Measurements from ENCODE around the gene KPTN.

The KPTN gene

DNA sequence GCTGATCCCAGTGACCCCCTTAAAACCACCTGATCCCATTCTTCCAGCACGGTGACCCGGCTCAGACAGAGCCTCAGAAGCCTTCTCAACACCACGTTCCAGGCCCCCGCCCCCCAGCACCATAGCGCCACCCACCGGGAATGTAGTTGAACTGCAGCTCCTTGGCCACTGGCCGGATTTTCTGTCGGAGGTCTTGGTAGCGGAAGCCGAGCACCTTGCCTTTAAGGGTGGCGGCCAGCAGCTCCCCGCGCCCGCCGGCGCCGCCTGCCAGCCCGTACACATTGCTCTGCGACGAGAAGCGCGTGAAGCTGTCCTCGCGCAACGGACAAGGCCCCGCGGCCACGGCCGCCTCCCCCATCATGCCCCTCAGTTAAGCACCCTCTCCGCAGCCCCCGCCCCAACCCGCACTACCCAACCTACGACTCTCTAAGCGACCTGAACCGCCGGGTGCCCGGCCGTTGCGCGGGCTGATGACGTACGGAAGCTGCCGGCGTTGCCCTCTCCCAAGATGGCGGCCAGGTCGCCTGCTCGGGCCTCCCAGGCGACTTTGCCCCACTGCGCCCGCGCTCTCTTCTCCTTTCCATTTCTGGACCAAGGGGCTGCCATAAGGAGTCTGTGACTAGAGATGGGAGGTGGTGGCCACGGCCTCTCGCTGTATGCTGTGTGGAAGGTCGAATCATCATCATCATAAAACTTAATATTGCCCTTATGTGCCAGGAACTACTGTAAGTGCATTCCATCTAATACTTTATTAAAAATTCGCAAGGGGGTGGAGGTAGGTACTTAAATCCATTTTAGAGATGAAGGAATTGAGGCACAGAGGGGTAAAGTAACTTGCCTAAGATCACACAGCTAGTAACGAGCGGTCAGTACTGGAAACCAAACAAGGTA, at the start of gene KPTN:
KPTN (minus strand) TSS at position 420 of the 891 bp plus-strand sequence; CDS start at position 361, 59 bp downstream.
- Histone ChIP-seq H3K9me3 (ENCODE audit: low read length) (no peaks in the 10 kb centered on the region), H3K36me3 (ENCODE audit: insufficient read depth, low read length) (peaks cover 25% of the 10 kb centered on the region), H3K9ac (ENCODE audit: low read length) (peak within 1 kb of the TSS; percentile 91), H3K4me1 (ENCODE audit: insufficient read depth, low read length) (peaks cover 8% of the 10 kb centered on the region), H3K4me3 (ENCODE audit: low read depth in 1 of 2, low read length in 2 of 2) (peak within 1 kb of the TSS; percentile 50 to 89), H3K27me3 (ENCODE audit: control insufficient read depth in 1 of 2, insufficient read depth in 2 of 2, low read length in 2 of 2) (no peaks in the 10 kb centered on the region), H3K27ac (ENCODE audit: low read depth, low read length) (peak within 1 kb of the TSS; percentile 70)

DNA sequence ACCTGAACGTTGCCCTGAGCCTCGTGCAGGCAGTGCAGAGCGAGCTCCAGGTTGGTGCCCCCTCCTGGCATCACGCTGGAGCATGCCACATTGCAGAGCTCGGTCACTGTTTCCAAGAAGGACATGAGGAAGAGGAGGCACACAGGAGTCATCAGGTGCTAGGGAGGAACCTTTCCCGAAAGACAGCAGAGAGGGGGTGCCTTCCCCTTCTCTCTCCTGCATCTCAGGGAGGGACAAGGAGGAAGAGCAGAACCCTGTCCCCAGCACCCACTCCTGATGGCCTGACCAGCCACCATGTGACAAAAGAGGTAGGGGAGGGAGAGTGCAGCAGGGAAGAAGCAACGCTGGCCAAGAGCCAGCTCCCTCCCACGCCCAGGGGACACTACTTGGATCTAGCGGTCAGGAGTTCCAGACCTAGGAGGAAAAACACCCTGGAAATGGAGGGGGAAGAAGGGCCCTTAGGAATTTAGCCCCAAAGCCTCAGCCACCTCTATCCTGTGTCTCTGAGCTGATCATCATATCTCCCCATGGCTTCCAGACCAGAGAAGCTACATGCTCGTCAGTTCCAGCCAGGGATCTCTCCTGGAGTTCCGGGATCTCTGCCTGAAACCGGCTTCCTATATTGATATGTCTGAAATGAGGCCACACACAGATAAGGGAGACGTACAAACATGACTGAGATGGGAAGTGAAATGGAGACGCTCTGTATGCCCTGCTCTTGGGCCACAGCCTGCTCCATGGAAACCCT, 47.8 kb upstream of the KPTN start:
- no peaks in the 10 kb centered on the region for H3K9me3 ChIP-seq (ENCODE audit: low read length)
- H3K27me3 ChIP-seq (ENCODE audit: control insufficient read depth in 1 of 2, insufficient read depth in 2 of 2, low read length in 2 of 2) = no peaks in the 10 kb centered on the region
- no peaks in the 10 kb centered on the region for H3K4me1 ChIP-seq (ENCODE audit: insufficient read depth, low read length)
- no peak overlapping the region for H3K27ac ChIP-seq (ENCODE audit: low read depth, low read length)
- H3K9ac ChIP-seq (ENCODE audit: low read length) = no peak overlapping the region
- no peaks in the 10 kb centered on the region for H3K36me3 ChIP-seq (ENCODE audit: insufficient read depth, low read length)
- no peak overlapping the region for H3K4me3 ChIP-seq (ENCODE audit: low read depth in 1 of 2, low read length in 2 of 2)

DNA sequence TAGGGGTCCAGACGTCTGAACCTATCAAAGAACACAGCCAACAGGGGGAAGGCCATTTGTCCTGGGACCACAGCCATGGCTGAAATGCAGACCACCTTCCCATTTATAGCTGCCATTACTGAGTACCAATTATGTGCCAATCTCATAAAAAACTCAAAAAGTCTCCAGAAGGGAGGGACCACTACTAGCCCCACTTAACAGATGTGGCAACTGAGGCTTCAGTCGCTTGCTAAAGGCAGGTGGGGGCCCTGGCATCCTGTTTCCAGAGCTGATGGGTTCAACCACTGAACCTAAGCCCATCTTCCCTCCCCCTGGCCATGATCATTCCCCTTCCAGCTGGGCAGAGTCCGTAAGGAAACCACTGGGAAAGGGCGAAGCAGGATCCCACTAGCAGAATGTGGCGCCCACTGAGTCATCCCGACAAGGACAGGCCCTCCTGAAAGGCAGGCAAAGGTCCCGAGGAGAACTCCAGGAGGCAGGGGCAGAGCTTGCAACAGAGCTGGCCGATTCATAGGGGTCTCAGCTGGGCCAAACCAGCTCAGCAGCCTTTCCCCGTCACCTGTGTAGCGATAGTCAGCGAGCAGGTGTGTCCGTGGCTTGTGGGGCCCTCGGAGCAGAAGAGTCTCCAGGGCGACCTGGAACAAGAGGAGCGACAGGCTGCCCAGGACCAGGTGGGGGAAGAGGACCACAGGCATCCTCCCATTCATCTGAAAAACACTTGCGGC, 45.2 kb upstream of the KPTN start:
- Histone ChIP-seq H3K36me3 (ENCODE audit: insufficient read depth, low read length) (no peaks in the 10 kb centered on the region), H3K4me3 (ENCODE audit: low read depth in 1 of 2, low read length in 2 of 2) (no peak overlapping the region), H3K27ac (ENCODE audit: low read depth, low read length) (no peak overlapping the region), H3K4me1 (ENCODE audit: insufficient read depth, low read length) (no peaks in the 10 kb centered on the region), H3K9me3 (ENCODE audit: low read length) (no peaks in the 10 kb centered on the region), H3K27me3 (ENCODE audit: control insufficient read depth in 1 of 2, insufficient read depth in 2 of 2, low read length in 2 of 2) (no peaks in the 10 kb centered on the region), H3K9ac (ENCODE audit: low read length) (no peak overlapping the region)

DNA sequence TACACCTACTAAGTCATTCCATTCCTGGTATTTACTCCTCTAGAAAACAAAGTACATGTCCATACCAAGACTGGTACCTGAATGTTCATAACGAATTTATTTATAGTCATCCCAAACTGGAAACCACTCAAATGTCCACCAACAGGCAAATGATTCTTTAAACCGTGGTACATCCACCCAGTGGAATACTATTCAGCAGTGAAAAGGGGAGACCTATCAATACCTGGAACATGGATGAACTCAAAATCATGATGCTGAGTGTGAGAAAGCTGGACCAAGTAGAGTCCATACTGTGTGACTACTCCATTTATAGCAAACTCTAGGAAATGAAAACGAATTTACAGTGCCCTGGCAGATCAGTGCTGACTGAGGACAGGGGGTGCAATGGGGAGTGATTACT, 42.8 kb upstream of the KPTN start:
- Histone ChIP-seq H3K4me1 (ENCODE audit: insufficient read depth, low read length) (peaks cover 7% of the 10 kb centered on the region), H3K27me3 (ENCODE audit: control insufficient read depth in 1 of 2, insufficient read depth in 2 of 2, low read length in 2 of 2) (no peaks in the 10 kb centered on the region), H3K4me3 (ENCODE audit: low read depth in 1 of 2, low read length in 2 of 2) (no peak overlapping the region), H3K9me3 (ENCODE audit: low read length) (no peaks in the 10 kb centered on the region), H3K27ac (ENCODE audit: low read depth, low read length) (no peak overlapping the region), H3K9ac (ENCODE audit: low read length) (no peak overlapping the region), H3K36me3 (ENCODE audit: insufficient read depth, low read length) (no peaks in the 10 kb centered on the region)

GRCh38 chr19:47523473-47523872, 39.5 kb upstream of the KPTN start:
- Histone ChIP-seq H3K4me1 (ENCODE audit: insufficient read depth, low read length) (peaks cover 9% of the 10 kb centered on the region), H3K9ac (ENCODE audit: low read length) (no peak overlapping the region), H3K4me3 (ENCODE audit: low read depth in 1 of 2, low read length in 2 of 2) (no peak overlapping the region), H3K36me3 (ENCODE audit: insufficient read depth, low read length) (no peaks in the 10 kb centered on the region), H3K27ac (ENCODE audit: low read depth, low read length) (no peak overlapping the region), H3K27me3 (ENCODE audit: control insufficient read depth in 1 of 2, insufficient read depth in 2 of 2, low read length in 2 of 2) (no peaks in the 10 kb centered on the region), H3K9me3 (ENCODE audit: low read length) (no peaks in the 10 kb centered on the region)

GRCh38 chr19:47521473-47522180, 37.6 kb upstream of the KPTN start:
- no peak overlapping the region for H3K9ac ChIP-seq (ENCODE audit: low read length)
- no peaks in the 10 kb centered on the region for H3K27me3 ChIP-seq (ENCODE audit: control insufficient read depth in 1 of 2, insufficient read depth in 2 of 2, low read length in 2 of 2)
- no peaks in the 10 kb centered on the region for H3K36me3 ChIP-seq (ENCODE audit: insufficient read depth, low read length)
- peak overlapping the region; percentile 56 for H3K27ac ChIP-seq (ENCODE audit: low read depth, low read length)
- H3K4me3 ChIP-seq (ENCODE audit: low read depth in 1 of 2, low read length in 2 of 2) = no peak overlapping the region
- peaks cover 9% of the 10 kb centered on the region for H3K4me1 ChIP-seq (ENCODE audit: insufficient read depth, low read length)
- no peaks in the 10 kb centered on the region for H3K9me3 ChIP-seq (ENCODE audit: low read length)

- H3K27me3 ChIP-seq (ENCODE audit: control insufficient read depth in 1 of 2, insufficient read depth in 2 of 2, low read length in 2 of 2) = no peaks in the 10 kb centered on the region
- no peaks in the 10 kb centered on the region for H3K9me3 ChIP-seq (ENCODE audit: low read length)
- H3K27ac ChIP-seq (ENCODE audit: low read depth, low read length) = no peak overlapping the region
- no peak overlapping the region for H3K9ac ChIP-seq (ENCODE audit: low read length)
- no peak overlapping the region for H3K4me3 ChIP-seq (ENCODE audit: low read depth in 1 of 2, low read length in 2 of 2)
- H3K4me1 ChIP-seq (ENCODE audit: insufficient read depth, low read length) = peaks cover 12% of the 10 kb centered on the region
- H3K36me3 ChIP-seq (ENCODE audit: insufficient read depth, low read length) = no peaks in the 10 kb centered on the region
These were observed 36.8 kb upstream of the KPTN start for GRCh38 chr19:47520839-47521238.

DNA sequence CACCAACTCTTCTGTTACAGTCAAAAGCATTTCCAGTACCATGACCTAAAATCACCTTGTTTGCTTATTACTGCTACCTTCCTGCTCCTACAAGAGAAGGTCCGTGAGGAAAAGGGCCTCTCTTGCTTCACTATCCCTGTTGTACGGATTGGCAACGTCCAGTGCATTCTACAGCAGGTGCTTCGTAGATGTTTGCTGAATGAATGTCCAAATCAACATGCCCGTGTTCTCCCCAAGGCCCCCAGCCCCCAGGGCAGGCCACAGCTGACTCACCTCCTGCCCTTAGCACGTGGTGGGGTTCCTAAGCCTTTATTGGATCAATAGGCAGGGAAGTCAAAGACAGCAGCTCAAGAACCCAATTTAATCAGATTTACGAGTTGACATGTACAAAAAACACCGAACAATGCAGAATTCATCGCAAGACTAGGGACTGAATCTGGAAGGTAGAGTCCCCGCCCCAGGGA, 36.4 kb upstream of the KPTN start:
- no peaks in the 10 kb centered on the region for H3K27me3 ChIP-seq (ENCODE audit: control insufficient read depth in 1 of 2, insufficient read depth in 2 of 2, low read length in 2 of 2)
- H3K4me1 ChIP-seq (ENCODE audit: insufficient read depth, low read length) = peaks cover 16% of the 10 kb centered on the region
- no peak overlapping the region for H3K27ac ChIP-seq (ENCODE audit: low read depth, low read length)
- H3K4me3 ChIP-seq (ENCODE audit: low read depth in 1 of 2, low read length in 2 of 2) = no peak overlapping the region
- H3K9me3 ChIP-seq (ENCODE audit: low read length) = no peaks in the 10 kb centered on the region
- no peaks in the 10 kb centered on the region for H3K36me3 ChIP-seq (ENCODE audit: insufficient read depth, low read length)
- H3K9ac ChIP-seq (ENCODE audit: low read length) = no peak overlapping the region

- no peaks in the 10 kb centered on the region for H3K9me3 ChIP-seq (ENCODE audit: low read length)
- no peaks in the 10 kb centered on the region for H3K36me3 ChIP-seq (ENCODE audit: insufficient read depth, low read length)
- H3K4me3 ChIP-seq (ENCODE audit: low read depth in 1 of 2, low read length in 2 of 2) = no peak overlapping the region
- H3K9ac ChIP-seq (ENCODE audit: low read length) = no peak overlapping the region
- H3K4me1 ChIP-seq (ENCODE audit: insufficient read depth, low read length) = peaks cover 16% of the 10 kb centered on the region
- H3K27me3 ChIP-seq (ENCODE audit: control insufficient read depth in 1 of 2, insufficient read depth in 2 of 2, low read length in 2 of 2) = no peaks in the 10 kb centered on the region
- H3K27ac ChIP-seq (ENCODE audit: low read depth, low read length) = no peak overlapping the region
These were observed 34.8 kb upstream of the KPTN start for GRCh38 chr19:47518854-47519253.

DNA sequence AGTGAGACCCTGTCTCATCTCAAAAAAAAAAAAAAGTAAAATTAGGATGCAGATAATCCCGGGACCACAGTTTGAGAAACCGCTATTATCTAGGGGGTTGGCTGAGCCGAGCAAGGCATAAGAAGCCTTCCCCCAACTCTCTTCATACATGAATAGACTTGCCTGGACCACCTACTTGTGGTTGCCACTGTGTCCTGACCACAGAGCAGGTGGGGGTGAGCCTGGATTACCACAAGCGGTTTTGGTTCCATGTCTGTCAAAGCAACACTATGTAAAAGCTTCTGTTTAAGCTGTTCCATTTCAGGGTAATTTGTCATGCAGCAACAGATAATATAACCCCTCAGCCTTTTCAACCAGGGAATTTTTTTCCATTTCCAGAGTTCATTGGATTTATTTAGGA, 34.1 kb upstream of the KPTN start:
- Histone ChIP-seq H3K9me3 (ENCODE audit: low read length) (no peaks in the 10 kb centered on the region), H3K4me3 (ENCODE audit: low read depth in 1 of 2, low read length in 2 of 2) (no peak overlapping the region), H3K36me3 (ENCODE audit: insufficient read depth, low read length) (no peaks in the 10 kb centered on the region), H3K27me3 (ENCODE audit: control insufficient read depth in 1 of 2, insufficient read depth in 2 of 2, low read length in 2 of 2) (no peaks in the 10 kb centered on the region), H3K4me1 (ENCODE audit: insufficient read depth, low read length) (peaks cover 23% of the 10 kb centered on the region), H3K27ac (ENCODE audit: low read depth, low read length) (no peak overlapping the region), H3K9ac (ENCODE audit: low read length) (no peak overlapping the region)

Measured in muscle layer of colon (tissue), 2 donors.